HL-60 (cell line): Measurements from ENCODE around the gene SHISA6.

Experiments
- GABPA ChIP-seq: IDR thresholded peaks from 2 replicates; pipeline ENCODE4 v1.6.1; 2012; ENCODE audit warnings: low read depth
- TF ChIP-seq, protein P1 (sequence below): IDR thresholded peaks from one replicate; pipeline ENCODE4 v1.5.1; 2011; ENCODE audit warnings: low read length, control low read depth, inconsistent platforms; ENCODE audit not compliant: insufficient read depth

DNA sequence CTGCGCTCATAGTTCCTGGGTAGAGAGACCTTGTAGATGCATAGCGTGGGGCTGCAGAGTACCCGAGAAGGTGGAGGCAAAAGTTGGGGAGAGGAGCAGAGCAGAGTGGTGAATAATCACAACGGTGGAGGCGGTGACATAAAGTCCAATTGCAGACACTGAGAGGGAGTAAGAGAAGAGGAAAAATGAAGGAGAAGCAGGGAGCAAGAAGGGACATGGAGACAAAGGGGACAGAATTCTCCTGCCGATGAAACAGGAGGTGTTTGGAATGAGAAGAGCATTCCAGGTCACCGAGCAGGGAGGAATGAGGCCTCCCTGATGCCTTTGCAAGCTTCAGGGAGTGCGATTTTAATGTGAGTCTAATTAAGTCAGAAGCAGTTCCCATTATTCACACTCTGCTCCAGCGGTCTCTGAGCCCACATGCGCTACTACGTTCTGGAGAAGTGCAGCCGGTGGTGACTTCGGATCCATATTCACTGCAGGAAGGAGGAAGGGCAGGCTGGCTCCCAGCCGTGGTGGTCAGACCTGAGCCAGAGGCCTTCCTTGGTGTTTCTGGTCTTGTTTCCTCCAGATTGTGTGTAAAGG, 249.2 kb downstream of the SHISA6 start:
- TF ChIP-seq, protein P1, sequence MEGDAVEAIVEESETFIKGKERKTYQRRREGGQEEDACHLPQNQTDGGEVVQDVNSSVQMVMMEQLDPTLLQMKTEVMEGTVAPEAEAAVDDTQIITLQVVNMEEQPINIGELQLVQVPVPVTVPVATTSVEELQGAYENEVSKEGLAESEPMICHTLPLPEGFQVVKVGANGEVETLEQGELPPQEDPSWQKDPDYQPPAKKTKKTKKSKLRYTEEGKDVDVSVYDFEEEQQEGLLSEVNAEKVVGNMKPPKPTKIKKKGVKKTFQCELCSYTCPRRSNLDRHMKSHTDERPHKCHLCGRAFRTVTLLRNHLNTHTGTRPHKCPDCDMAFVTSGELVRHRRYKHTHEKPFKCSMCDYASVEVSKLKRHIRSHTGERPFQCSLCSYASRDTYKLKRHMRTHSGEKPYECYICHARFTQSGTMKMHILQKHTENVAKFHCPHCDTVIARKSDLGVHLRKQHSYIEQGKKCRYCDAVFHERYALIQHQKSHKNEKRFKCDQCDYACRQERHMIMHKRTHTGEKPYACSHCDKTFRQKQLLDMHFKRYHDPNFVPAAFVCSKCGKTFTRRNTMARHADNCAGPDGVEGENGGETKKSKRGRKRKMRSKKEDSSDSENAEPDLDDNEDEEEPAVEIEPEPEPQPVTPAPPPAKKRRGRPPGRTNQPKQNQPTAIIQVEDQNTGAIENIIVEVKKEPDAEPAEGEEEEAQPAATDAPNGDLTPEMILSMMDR, result no peak
- no peak for TF ChIP-seq GABPA
